IPS DF 6.9 (cell line): ENCODE measurements around the gene LPP.

ENCODE experiments used
- DNase-seq: peaks from one replicate; pipeline ENCODE4 v3.0.0-alpha.2; 2013; ENCODE audit warnings: low read depth, low spot score
- H3K27ac ChIP-seq: one replicate; pipeline ENCODE4 v1.5.1; 2013; ENCODE audit warnings: low read length, control low read depth
- H3K27me3 ChIP-seq: 2 replicates; pipeline ENCODE4 v1.6.1; 2013; ENCODE audit warnings: mild to moderate bottlenecking, low read length; ENCODE audit not compliant: control insufficient read depth, insufficient read depth
- H3K36me3 ChIP-seq: 2 replicates; pipeline ENCODE4 v1.6.1; 2013; ENCODE audit warnings: low read length; ENCODE audit not compliant: control insufficient read depth, insufficient read depth
- H3K4me1 ChIP-seq: 2 replicates; pipeline ENCODE4 v1.6.1; 2013; ENCODE audit warnings: low read length; ENCODE audit not compliant: control insufficient read depth, insufficient read depth
- H3K4me3 ChIP-seq: 2 replicates; pipeline ENCODE4 v1.5.1; 2013; ENCODE audit warnings: mild to moderate bottlenecking, low read length
- H3K9me3 ChIP-seq: 2 replicates; pipeline ENCODE4 v1.6.1; 2013; ENCODE audit warnings: low read length, inconsistent platforms; ENCODE audit not compliant: control insufficient read depth, insufficient read depth
- WGBS: extraction: QIAGEN DNeasy Blood & Tissue Kit; methylation state at CpG from one replicate; pipeline ENCODE4 v1.1.7; 2013; ENCODE audit warnings: mixed read lengths, missing lambda C conversion rate; ENCODE audit not compliant: insufficient read length, insufficient coverage; 5-methylcytosine and 5-hydroxymethylcytosine counted together

Gene LPP

DNA sequence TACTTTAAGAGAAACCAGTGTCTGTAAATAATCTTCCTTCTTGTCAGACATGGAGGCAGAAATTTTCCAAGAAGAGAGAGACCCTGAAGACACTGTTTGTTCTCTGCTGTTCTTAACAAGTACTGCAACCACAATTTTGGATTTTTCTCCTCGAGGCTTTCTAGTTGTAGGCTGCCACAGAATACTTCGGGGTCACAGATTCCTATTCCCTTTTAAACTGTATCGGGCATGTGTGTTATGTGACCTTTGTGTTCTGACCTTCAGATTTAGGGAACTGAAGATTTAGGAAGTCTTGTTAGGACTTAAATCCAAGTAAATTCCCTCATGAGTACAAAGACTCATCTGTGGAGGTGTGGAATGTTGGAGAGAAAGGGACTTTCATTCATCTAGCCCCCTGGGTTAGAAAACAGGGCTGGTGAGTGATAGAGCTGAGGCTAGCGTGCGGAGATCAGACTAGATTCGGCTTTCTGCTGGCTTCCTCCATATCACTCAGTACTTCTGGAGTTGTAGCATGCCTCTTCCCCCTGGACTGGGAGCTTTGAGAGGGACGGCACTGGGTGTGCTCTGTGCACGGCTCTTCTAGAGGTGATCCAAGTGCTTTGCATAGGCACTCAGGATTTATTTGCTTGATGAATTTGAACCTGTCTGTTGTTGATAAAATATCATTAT is 237.0 kb downstream of the LPP start:
- Histone ChIP-seq H3K27ac (no peak overlapping the region), H3K4me1 (no peaks in the 10 kb centered on the region), H3K4me3 (no peak overlapping the region), H3K9me3 (no peaks in the 10 kb centered on the region), H3K27me3 (no peaks in the 10 kb centered on the region), H3K36me3 (no peaks in the 10 kb centered on the region)
- no peak for DNase-seq
- no CpG with 5 or more reads among the region's 8 CpGs for WGBS

DNA sequence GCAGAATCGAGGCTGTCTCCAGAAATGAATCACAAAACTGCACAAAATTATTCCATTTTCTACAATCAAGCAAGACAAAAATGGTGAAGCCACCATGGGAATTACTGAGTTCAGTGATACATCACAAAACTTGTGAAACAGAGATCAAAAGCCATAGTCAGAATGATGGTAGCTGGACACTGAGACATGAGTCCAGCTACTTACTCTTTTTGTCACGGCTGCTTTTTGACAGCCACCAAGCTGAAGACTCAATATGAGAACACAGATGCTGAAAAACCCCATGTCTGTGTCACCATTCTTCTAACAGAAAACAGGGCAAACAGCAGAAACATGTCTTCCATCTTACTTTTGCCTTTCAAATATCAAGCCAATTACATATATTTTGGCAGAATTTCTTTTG is 237.6 kb downstream of the LPP start:
- Histone ChIP-seq H3K36me3 (no peaks in the 10 kb centered on the region), H3K9me3 (no peaks in the 10 kb centered on the region), H3K27ac (no peak overlapping the region), H3K4me3 (no peak overlapping the region), H3K4me1 (no peaks in the 10 kb centered on the region), H3K27me3 (no peaks in the 10 kb centered on the region)
- no peak for DNase-seq
- WGBS: no CpG with 5 or more reads among the region's 2 CpGs

DNA sequence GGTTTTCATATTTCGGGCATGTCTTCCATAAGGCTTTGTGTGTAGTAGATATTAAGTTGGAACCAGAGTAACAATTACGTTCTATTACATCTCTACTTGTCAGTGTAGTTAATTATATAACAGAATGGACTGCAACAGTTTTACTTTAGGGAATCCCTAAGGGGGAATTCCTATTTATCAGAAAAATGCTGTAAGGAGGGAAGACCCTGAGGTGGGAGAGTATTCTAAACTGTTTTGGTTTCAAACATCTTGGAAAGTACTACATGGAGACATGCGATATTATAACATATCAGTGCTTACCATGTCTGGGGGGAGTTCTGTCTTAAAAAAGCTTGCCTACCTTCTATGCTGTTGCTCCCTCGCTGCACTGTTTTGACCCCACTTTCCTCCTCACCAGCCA is 238.1 kb downstream of the LPP start:
- Histone ChIP-seq H3K36me3 (no peaks in the 10 kb centered on the region), H3K4me1 (no peaks in the 10 kb centered on the region), H3K27ac (no peak overlapping the region), H3K4me3 (no peak overlapping the region), H3K9me3 (no peaks in the 10 kb centered on the region), H3K27me3 (no peaks in the 10 kb centered on the region)
- no CpG with 5 or more reads among the region's 4 CpGs for WGBS
- DNase-seq: no peak

DNA sequence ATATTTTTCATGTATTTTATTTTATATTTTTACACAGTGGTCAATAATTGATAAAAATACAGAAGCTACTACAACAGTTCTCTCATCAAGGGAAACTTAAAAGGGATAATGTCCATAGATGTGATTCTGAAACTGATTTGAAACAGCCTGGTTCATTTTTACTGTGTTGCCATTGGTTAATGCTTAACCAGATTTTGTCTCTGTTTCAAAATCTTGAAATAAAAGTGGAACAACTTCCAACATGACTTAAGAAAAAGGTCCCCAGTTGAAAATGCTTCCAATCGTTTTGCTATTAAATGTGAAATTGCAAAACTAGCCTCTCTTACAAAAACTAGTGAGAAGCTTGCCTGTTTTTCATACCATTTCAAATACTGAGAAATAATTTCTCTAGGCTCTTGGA is 240.7 kb downstream of the LPP start:
- no CpG with 5 or more reads among the region's 1 CpG for WGBS
- H3K27me3 ChIP-seq: no peaks in the 10 kb centered on the region
- H3K27ac ChIP-seq: no peak overlapping the region
- no peaks in the 10 kb centered on the region for H3K4me1 ChIP-seq
- no peaks in the 10 kb centered on the region for H3K36me3 ChIP-seq
- no peak overlapping the region for H3K4me3 ChIP-seq
- H3K9me3 ChIP-seq: no peaks in the 10 kb centered on the region
- no peak for DNase-seq

DNA sequence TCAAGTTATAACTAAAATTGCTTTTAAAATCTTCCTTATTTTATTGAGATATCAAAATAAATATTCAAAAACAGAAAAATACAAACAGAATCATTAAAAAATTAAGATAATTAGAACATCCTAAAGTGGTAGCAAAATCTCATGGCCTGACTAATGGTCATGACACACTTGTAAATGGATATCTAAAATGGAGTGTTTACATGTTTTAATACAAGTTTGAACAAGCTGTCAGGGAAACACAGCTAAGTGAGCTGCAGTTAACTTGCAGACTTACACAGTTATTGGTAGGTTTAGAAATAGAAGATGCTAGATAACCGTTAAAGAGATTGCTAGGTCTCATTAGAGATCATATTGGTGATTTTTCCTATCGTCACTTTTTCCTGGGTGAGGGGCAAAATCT is 242.3 kb downstream of the LPP start:
- Histone ChIP-seq H3K9me3 (no peaks in the 10 kb centered on the region), H3K4me3 (no peak overlapping the region), H3K4me1 (no peaks in the 10 kb centered on the region), H3K27ac (no peak overlapping the region), H3K36me3 (no peaks in the 10 kb centered on the region), H3K27me3 (no peaks in the 10 kb centered on the region)
- WGBS: no CpG with 5 or more reads among the region's 2 CpGs
- DNase-seq: no peak

DNA sequence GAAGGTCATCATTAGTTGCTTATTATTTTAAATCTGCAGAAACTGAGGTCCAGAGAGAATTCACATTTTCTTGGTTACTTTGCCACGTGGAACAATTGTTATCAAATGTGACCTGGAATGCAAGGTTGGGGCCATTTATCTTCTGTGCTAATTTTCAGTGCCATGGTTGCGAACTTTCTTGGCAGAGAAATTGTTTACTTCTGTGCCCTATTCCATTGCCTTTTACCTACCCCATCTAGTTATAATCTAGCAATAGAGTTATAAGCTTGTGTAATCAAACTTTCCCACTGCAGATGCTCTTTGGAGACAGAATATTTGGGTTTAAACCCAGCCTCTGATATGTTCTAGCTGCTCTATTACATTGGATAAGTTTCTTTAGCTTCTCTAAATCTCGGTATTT is 242.9 kb downstream of the LPP start:
- DNase-seq: no peak
- Histone ChIP-seq H3K27me3 (no peaks in the 10 kb centered on the region), H3K36me3 (no peaks in the 10 kb centered on the region), H3K4me1 (no peaks in the 10 kb centered on the region), H3K9me3 (no peaks in the 10 kb centered on the region), H3K27ac (no peak overlapping the region), H3K4me3 (no peak overlapping the region)
- no CpG with 5 or more reads among the region's 3 CpGs for WGBS

DNA sequence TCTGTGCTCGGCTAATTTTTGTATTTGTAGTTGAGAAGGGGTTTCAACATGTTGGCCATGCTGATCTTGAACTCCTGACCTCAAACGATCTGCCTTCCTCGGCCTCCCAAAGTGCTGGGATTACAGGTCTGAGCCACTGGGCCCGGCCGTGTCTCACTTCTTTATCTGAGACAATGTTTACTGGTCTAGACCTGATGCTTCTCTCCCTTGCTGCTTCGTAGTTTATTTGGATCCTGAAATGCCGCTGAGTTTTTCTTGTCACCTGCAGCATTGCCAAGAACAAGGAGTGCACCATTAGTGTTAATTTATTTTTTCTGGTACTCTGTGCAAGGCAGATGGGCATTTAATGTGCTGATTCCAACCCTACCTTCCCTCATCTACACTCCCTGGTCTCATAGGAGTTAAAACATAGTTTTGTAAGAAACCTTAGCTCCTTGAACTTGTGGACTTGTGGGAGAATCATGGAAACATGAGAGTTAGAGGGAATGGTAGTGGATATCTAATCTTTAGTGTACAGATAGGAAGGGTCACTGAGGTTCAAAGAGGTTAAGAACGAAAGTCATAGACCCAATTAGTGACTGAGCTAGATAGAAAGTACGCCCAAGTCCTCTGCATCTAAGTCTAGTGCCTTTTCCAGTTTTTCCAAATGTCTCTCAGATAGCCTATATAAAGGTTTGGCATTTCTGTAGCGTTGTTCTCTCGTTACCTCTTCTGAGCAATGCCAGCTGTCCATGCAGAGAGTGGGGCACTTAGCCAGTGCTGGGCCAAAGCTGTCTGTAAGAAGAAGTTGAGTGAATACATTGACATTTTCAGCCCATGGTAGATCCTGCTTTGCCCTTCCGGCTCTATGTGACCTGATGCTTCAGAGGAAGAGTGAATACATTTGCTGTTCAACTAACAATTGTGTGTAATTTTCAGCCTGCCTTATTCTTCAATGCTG is 244.1 kb downstream of the LPP start:
- Histone ChIP-seq H3K36me3 (no peaks in the 10 kb centered on the region), H3K9me3 (no peaks in the 10 kb centered on the region), H3K27ac (no peak overlapping the region), H3K27me3 (no peaks in the 10 kb centered on the region), H3K4me1 (no peaks in the 10 kb centered on the region), H3K4me3 (no peak overlapping the region)
- no peak for DNase-seq
- WGBS: no CpG with 5 or more reads among the region's 12 CpGs

DNA sequence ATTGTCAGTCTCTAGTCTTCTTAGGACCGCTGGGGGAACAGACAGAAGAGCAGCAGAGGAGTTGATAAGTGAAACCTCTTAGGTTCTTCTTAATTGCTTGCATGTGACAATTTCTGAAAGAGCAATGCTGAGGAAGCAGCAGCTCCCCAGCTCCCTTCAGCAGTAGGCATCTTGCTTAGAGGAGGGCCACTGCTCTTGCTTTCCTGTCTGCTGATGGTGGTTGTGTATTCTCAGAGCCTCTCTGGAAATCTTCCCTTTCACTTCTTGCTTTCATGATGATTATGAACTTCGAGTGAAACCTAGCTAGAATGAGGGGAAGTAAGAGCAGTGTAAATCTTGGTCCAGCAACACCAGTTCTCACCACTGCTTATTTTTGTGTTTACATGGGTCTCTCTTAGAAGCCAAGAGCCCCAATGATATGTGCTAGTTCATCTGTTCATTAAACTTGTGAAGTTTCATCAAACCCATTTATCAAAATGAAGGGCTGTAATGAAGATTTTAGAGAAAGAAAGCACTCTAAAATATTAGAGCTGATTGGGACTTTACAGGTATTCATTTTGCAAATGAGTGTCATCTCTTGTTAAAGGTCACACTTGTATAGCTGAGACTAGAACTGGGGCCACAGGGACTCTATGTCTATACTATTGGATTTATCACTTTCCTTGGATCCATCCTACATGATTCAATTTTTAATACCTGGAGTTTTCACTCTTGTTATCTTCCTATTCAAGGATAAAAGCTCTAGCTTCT is 246.7 kb downstream of the LPP start:
- Histone ChIP-seq H3K36me3 (no peaks in the 10 kb centered on the region), H3K9me3 (no peaks in the 10 kb centered on the region), H3K27me3 (no peaks in the 10 kb centered on the region), H3K4me3 (no peak overlapping the region), H3K4me1 (no peaks in the 10 kb centered on the region), H3K27ac (no peak overlapping the region)
- no peak for DNase-seq
- no CpG with 5 or more reads among the region's 2 CpGs for WGBS

DNA sequence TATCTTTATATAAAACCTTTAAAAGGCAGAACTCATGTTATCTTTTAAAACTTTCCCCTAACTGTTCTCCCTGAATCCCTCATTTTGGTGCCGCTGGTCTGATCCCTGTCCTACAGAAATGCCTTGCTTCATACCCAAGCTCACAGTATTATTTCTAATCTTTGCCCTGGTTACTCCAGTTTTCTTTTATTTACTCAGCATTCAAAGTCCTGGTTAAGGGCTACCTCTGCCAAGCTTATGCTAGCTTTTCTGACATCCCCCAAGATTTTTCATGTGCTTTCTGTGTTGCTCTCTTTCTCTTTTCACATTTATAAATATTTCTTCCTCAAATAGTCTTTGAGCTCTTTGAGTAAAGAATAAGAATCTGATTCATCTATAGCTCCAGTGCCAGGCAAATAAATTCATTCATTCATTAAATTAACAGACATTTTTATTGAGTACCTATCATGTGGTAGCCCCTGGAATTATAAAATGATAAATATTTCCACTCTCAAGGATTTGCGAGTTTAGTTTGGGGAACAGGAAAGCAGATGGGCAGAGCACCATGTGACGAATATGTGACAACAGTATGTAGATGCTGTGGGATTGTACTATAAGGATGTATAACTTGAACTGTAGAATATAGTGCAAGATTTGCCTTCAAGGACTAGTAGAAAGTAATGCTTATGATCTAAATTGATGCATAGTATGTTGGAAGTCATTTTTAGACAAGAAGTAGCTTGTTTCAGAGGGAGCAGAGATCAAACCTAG is 247.5 kb downstream of the LPP start:
- H3K27ac ChIP-seq: no peak overlapping the region
- WGBS: no CpG with 5 or more reads among the region's 3 CpGs
- no peaks in the 10 kb centered on the region for H3K4me1 ChIP-seq
- H3K27me3 ChIP-seq: no peaks in the 10 kb centered on the region
- no peak overlapping the region for H3K4me3 ChIP-seq
- no peak for DNase-seq
- no peaks in the 10 kb centered on the region for H3K36me3 ChIP-seq
- H3K9me3 ChIP-seq: no peaks in the 10 kb centered on the region

DNA sequence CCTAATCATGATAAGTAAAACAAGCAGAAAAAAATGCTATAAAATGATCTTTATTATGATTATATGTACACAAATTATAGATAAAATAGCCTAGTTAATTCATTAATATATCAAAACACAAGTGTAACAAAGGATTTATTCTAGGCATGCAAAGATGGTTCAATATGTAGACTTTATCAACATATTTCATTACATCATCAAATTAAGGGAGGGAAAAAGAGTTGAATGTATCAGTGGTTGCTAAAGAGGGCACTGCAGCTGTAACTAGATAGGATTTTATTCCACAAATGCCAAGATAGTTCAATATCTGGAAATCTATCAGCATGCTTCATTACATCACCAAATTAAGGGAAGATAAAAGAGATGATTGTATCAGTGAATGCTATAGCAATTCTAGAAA is 248.3 kb downstream of the LPP start:
- Histone ChIP-seq H3K27me3 (no peaks in the 10 kb centered on the region), H3K27ac (no peak overlapping the region), H3K4me3 (no peak overlapping the region), H3K9me3 (no peaks in the 10 kb centered on the region), H3K36me3 (no peaks in the 10 kb centered on the region), H3K4me1 (no peaks in the 10 kb centered on the region)
- no peak for DNase-seq
